ENCODE results near the gene POFUT2.

DNA sequence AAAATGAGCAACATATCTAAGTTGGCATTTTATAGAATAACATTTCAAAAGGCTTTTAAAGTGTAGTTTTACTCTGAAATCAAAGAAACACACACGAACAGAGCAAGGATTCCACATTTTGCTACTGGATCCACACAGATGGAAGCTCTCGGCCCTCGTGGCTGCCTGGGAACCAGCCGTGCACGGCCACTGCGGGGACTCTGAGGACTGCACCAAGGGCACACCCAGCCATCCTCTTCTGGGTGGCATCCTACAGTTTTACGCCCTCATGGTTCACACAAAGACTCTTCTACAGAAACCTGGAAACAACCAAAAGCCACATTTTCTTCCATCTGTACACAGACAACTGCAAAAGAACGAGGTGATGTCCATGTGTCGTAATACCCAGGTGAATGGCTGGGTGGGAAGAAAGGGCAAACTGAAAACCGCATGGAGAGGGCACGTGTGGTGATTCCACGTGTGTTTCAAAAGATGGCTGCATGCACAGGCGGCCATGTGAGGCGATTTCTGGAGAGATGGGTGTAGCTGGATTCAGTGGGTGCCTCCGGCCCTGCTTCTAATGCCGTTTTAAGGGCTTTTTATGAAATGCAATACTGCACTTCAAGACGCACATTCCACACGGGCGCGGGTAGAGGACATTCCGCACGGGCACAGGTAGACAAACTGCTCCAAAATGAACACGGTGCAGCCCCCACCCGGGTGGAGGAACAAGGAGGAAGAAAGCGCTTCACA lies 8.1 kb downstream of the POFUT2 start:
- TF ChIP-seq CTCF (IDR thresholded peaks at IDR 0.05), result no peak
- TF ChIP-seq POLR2A (IDR thresholded peaks at IDR 0.05), result no peak
